GM10266 (cell line): Measurements from ENCODE around the gene SYNE1.
A peak's percentile ranks its signal among the peaks of the same experiment; 100 is the strongest.

Experiments
- DNase-seq: peaks from one replicate; pipeline ENCODE4 v3.0.0; 2012; ENCODE audit errors: extremely low spot score
- CTCF ChIP-seq: IDR thresholded peaks from 2 replicates; pipeline ENCODE4 v1.5.1; 2012; ENCODE audit warnings: mild to moderate bottlenecking, low read depth; ENCODE audit not compliant: control insufficient read depth, insufficient read depth; ENCODE audit errors: missing control alignments

The SYNE1 gene

DNA sequence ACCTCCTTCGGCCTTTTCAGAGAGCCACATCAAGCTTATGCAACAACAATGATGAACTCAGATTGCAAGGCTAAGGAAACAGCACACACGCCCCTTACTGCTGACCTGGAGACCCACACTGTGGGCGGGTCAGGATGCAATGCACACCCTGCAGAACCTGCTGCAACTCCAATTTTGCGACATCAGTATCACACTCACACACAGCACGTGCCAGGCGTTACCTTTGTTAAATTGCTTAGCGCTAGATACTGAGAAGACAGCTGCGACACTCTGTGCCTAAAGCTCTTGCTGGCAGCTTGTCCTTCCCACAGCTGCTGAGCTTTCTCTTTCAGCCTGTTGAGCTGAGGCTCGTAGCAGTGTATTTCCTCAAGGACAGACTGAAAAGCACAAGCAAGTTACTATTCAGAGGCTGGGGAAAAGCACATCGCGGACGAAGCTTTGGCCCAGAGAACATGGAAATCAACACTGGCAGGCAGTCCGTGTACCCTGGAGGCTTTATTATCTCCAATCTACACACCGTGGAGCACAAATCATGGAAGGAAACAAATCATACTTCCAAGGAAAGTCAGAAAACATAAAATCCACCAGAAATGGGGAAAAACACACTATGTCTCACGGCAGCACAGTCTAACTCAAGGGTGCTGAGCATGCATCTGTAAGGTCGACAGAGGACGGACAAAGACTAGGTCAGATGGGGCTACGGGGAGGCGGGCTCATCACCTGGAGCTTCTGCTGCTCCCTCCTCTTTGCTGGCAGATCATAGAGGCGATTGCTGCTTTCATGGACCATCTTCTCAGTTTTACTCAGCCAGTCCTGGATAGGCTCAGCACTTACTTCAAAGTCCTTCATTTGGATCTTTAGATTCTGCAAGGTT, 268.2 kb downstream of the SYNE1 start:
- DNase-seq, result no peak
- no peak for TF ChIP-seq CTCF

GRCh38 chr6:152364866-152365265, 272.3 kb downstream of the SYNE1 start:
- no peak for DNase-seq
- TF ChIP-seq CTCF, result no peak

DNA sequence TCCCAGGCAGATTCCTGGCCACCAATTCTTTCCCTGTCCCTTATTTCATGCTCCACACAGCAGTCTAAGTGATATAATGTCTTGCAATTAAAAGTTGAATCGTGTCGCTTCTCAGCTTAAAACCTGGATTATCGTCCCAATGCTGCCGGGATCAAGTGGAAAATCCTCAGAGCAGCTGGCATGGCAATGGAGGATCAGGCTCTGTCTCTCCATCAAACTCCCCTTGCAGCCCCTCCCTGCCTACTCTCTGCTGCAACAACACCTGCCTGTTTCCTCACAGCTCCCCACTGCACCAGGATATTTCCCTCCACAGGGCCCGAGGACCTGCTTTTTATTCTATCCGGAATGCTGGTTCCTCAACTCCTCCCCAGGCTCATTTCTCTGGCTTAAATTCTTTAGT, 277.1 kb downstream of the SYNE1 start:
- DNase-seq, result no peak

GRCh38 chr6:152356662-152357061, 280.5 kb downstream of the SYNE1 start:
- peak; percentile 29 for DNase-seq
- TF ChIP-seq CTCF, result peak; percentile 41

More for the DNA sequence above, 277.1 kb downstream of the SYNE1 start:
- TF ChIP-seq CTCF, result no peak

DNA sequence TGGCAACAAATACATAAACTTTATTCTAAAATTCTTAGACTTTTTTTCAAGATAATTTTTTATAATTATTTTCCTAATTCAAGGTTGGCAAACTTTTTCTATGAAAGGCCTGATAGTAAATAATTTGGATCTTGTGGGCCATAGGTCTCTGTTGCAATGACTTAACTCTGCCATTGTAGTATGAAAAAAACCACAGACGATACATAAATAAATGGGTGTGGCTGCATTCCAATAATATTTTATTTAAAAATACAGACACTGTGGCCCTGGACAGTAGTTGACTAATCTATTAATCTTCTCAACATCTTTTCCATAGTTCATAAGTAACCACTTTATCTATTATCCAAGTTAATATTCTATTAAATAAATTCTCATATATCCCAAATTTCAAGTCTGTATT, 281.1 kb downstream of the SYNE1 start:
- DNase-seq, result no peak
- TF ChIP-seq CTCF, result no peak

GRCh38 chr6:152355166-152355565, 282.0 kb downstream of the SYNE1 start:
- no peak for TF ChIP-seq CTCF
- DNase-seq, result no peak

GRCh38 chr6:152353440-152353839, 283.7 kb downstream of the SYNE1 start:
- TF ChIP-seq CTCF, result no peak
- DNase-seq, result no peak
